Retinal pigment epithelial cell (primary cell): ENCODE data around the gene C19orf38.
"Not testable (repeated sequence)": the region's sequence is repeated elsewhere in the genome, so short reads cannot be mapped to it uniquely, and the experiment has no call there.

Experiments
- DNase-seq: peaks from one replicate; pipeline ENCODE4 v3.0.0-alpha.2; 2010; ENCODE audit warnings: low read depth
- H3K4me3 ChIP-seq: 2 replicates; pipeline ENCODE4 v1.5.1; 2011; ENCODE audit warnings: mild to moderate bottlenecking, low read length, control low read depth, moderate library complexity
- TF ChIP-seq, protein P1 (sequence below): conservative IDR thresholded peaks from 2 replicates; pipeline ENCODE4 v1.5.1; 2011; ENCODE audit warnings: low read depth, low read length, control low read depth, inconsistent platforms

Gene C19orf38

DNA sequence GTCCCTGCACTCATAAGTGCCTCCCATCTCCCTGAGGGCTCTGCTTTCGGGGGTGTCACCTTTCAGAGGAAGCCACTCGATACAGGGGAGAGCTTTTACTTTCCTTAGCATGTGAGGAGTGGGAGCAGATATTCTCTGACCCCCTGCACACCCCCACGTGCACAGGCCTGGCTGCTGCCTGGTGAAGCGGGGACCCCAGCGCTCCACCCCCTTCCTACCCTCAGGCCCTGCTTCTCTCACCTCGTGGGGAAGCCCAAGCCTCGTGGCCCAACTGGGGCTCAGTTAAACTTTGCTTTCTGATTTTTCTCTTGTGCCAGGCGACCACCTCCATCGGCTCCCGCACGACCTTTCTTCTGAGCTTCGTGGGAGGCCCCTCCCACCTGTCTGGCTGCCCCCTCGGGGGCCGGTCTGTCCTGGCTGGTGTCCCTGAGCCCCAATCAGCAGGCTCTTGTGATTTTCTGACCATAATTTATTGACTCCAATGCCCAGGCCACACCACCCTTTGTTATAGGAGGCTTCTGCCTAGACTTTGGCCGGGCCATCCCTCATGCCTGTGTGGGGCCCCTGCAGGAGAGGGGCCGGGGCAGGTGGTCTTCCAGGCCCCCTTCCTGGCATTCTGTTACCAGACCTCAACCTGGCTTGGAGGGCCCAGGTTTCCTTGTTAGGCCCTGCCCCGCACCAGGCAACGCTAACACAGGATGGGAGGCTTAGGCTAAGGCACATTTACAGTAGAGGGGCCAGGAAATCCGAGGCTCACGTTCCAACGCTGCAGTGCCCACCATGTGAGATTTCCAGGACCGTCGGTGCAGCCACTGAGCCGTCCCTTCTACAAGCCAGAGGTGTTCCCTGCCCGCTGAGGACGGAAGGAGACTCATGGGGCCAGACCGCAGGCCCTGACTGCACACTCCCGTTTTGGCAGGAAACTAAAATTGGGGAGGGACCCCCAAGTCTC lies 16.0 kb upstream of the C19orf38 start:
- TF ChIP-seq, protein P1, sequence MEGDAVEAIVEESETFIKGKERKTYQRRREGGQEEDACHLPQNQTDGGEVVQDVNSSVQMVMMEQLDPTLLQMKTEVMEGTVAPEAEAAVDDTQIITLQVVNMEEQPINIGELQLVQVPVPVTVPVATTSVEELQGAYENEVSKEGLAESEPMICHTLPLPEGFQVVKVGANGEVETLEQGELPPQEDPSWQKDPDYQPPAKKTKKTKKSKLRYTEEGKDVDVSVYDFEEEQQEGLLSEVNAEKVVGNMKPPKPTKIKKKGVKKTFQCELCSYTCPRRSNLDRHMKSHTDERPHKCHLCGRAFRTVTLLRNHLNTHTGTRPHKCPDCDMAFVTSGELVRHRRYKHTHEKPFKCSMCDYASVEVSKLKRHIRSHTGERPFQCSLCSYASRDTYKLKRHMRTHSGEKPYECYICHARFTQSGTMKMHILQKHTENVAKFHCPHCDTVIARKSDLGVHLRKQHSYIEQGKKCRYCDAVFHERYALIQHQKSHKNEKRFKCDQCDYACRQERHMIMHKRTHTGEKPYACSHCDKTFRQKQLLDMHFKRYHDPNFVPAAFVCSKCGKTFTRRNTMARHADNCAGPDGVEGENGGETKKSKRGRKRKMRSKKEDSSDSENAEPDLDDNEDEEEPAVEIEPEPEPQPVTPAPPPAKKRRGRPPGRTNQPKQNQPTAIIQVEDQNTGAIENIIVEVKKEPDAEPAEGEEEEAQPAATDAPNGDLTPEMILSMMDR = no peak
- no peak overlapping the region for H3K4me3 ChIP-seq
- no peak for DNase-seq

DNA sequence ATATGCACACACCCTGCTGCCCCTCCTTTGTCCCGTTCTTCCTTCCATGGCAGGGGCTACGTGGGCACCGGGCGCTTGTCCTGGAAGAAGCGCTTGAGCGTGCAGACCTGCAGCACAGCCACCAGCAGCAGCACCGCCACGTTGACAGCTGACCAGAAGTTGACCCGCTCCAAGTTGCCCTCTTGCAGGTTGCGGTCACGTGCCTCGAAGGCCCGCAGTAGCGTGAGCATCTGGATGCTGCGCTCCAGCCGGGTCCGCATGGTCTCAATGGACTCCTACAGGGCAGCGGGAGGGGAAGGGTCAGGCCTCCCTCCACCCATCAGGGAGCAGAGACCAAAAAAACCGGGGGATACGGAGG lies 15.3 kb upstream of the C19orf38 start:
- H3K4me3 ChIP-seq = no peak overlapping the region
- DNase-seq = no peak
- TF ChIP-seq, protein P1 = no peak

DNA sequence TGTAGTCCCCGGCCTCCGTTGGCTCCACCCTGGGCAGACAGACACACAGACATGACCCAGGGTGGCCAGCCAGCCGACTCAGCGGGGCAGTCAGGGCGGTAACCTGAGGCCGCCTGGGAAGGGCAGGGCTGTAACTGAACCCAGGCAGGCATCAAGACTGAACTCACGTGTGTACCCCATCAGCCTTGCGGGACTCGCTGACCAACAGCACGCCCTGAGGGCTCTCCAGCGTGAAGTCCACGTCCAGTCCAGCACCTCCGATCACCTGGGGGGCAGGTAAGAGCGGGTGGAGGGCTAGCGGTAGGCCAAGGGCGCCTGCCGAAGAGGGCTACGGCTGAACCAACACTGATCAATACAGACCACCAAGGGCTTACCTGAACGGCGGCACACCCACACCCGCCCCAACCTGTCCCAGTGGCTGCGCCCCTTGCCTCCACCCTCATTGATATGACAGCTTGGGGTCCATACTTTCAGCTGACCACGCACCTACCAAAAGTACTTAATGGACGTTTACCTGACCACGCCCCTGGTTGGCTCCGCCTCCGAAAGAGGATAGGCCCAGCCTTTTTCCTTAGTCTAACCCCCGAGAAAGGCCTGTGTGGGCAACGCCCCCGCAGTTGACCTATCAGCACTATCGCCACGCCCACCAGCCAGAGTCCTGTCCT lies 13.0 kb upstream of the C19orf38 start:
- peak overlapping the region; percentile 38 for H3K4me3 ChIP-seq
- TF ChIP-seq, protein P1 = no peak
- no peak for DNase-seq

DNA sequence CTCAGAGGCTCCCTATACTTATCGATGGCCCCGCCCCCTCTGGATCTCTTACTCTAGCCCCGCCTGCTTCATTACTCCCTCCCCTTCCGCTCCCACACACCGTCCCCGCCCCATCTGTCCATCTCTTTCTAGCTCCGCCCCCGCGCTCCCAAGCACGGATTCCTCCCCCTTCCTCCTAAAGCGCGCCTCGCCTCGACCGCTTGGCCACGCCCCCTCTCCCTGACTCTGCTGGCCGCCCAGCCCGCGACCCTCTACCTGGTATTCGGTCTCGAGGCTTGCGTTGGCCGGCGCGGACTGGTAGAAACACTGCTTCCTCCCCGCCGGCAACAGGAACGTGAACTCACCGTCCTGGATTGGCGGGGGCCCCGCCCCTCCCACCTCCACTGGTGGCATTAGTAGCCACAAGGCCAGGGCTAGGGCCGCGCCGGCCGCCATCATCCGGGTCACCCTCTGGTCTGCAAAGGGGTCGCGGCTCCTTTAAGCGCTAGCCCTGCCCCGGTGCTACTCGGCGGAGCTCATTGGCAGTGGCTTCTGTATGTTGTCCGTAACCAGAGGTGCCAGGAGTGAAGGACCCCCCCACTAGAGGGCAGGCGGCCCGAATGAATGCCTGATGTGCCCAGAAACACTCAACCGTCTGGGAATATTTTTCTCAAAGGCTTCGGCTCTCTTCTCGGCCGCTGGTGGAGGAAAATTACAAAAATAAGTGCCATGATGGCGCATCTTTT lies 12.3 kb upstream of the C19orf38 start, which contains the start of gene TMED1:
Gene TMED1, minus strand, starts transcription at position 459 of the 725 bp plus-strand sequence. Its CDS starts 21 bp downstream, at position 438.
- TF ChIP-seq, protein P1 = peak; percentile 27
- H3K4me3 ChIP-seq = peak within 1 kb of the TSS; percentile 69
- peak; percentile 97 for DNase-seq

DNA sequence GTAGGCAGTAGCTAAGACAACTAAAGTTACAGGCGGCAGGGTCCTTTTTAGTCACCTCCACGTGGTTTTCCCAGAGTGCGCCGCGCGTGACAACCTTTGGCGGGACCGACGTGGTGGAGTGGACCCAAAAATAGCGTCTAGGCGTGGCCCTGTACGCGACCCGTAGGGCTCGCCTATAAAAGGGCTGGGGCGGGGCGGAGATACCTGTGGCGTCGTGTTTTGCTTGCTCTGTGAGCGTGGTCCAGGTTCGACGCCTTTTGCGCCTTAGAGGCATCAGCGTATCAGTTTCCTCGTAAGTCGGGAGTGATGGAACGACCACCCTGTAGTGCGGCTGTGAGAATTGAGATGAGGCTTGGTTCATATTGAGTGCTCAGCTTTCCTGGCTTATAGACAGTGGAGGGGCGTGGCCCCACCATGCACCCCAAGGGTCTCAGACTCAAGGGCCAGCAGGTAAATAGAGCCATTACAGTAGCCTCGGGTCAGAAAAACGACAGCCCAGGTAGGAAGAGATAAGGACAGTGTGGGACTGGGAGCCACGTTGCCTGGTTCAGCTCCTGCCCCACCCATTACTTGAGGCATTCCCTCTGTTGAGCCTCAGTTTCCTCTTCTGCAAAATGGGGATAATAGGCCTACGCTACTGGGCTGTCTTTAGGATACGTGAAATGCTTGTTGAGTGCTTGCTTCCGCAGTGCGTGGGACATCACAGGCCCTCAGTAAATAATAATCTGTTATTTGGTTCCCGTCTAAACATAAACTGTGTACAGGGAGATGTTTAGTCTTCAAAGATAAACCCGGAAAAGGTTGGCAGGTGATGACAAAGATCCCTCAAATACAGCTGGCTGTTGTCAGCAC lies 11.5 kb upstream of the C19orf38 start:
- TF ChIP-seq, protein P1 = no peak
- DNase-seq = peak; percentile 30
- peak overlapping the region; percentile 69 for H3K4me3 ChIP-seq

DNA sequence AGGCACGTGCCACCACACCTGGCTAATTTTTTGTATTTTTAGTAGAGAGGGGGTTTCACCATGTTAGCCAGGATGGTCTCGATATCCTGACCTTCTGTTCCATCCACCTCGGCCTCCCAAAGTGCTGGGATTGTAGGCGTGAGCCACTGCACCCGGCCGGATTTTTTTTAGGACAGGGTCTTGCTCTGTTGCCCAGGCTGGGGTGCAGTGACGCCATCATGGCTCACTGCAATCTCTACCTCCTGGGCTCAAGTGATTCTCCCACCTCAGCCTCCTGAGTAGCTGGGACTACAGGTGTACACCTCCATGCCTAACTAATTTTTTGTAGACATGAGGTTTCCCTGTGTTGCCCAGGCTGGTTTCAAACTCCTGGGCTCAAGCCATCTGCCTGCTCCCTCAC lies 10.6 kb upstream of the C19orf38 start:
- not testable (repeated sequence) for H3K4me3 ChIP-seq, DNase-seq
